H1 (cell line): Measurements from ENCODE around the gene POLR2C. TPM values are rescaled to one million over a fixed set of nuclear protein-coding genes. Genes with fewer than 3 reads are reported as not detected.

Source experiments
- ATF2 ChIP-seq: IDR thresholded peaks from 2 replicates; pipeline ENCODE4 v1.6.1; 2012; ENCODE audit warnings: low read length, inconsistent platforms
- CTBP2 ChIP-seq: IDR thresholded peaks from 2 replicates; pipeline ENCODE4 v1.7.0; 2011; ENCODE audit warnings: borderline replicate concordance, mild to moderate bottlenecking, moderate library complexity, mixed read lengths, low read length; ENCODE audit not compliant: insufficient read depth, insufficient read length
- POLR2AphosphoS5 ChIP-seq: IDR thresholded peaks from 2 replicates; pipeline ENCODE4 v1.6.1; 2011; ENCODE audit warnings: low read depth, low read length
- POU5F1 ChIP-seq: IDR thresholded peaks from 2 replicates; pipeline ENCODE4 v1.6.1; 2011; ENCODE audit warnings: low read depth, mild to moderate bottlenecking, low read length, moderate library complexity
- polyA plus RNA-seq, 7 experiments: library from polyadenylated mRNA; depleted of rRNA in 3 of 7; stranded (reverse) in 5 of 7; unstranded in 2 of 7; fragments of >200 nt in 5 of 7; fragments of 200-250 nt in 2 of 7; gene quantifications; 1 replicate in 5 of 7; 2 replicates in 1 of 7; 4 replicates in 1 of 7; pipeline versions ENCODE4 v1.2.1 to v1.2.3, GENCODE V29; 2011 to 2013; ENCODE audit warnings: missing spikeins in 2 of 7, mixed read lengths in 2 of 7
- total RNA-seq: library from RNA; stranded (reverse); fragmentation: NEBNext Ultra II Directional; extraction: Animal tissue kit (Norgen Biotek cat#: 25700); gene quantifications from 2 replicates; pipeline ENCODE4 v1.2.1, GENCODE V29; 2021

The POLR2C gene
- total and polyA plus RNA-seq, 2 of the 8 experiments (the other 6 are each of a cell fraction or from before 2014, with no cell fraction given): 72.5 to 132 TPM

GRCh38 chr16:57471852-57472664, 9.6 kb downstream of the POLR2C start (continued):
- TF ChIP-seq ATF2 (peak; percentile 77; the same call in 1 of the 2 replicates), CTBP2 (no peak), POLR2AphosphoS5 (peak; percentile 2; the same call in 1 of the 2 replicates), POU5F1 (no peak)
- TF ChIP-seq, all 59 proteins: peak for 3
